Head of caudate nucleus (tissue), 42 donors: ENCODE results near the gene LOXL1.
A peak's percentile ranks its signal among the peaks of the same experiment; 100 is the strongest.

Experiments used
- DNase-seq, 42 donors: peaks; one replicate each; pipeline versions ENCODE4 v3.0.0 to v3.0.0-alpha.2; 2020 to 2021; ENCODE audit warnings: mixed read lengths in 7 of 42
- intact Hi-C: fragments of 100-400 bp; cut with DNase I; formaldehyde crosslinking; loops from one replicate; pipeline ENCODE4 v1.15.0; 2022

The LOXL1 gene, protein sequence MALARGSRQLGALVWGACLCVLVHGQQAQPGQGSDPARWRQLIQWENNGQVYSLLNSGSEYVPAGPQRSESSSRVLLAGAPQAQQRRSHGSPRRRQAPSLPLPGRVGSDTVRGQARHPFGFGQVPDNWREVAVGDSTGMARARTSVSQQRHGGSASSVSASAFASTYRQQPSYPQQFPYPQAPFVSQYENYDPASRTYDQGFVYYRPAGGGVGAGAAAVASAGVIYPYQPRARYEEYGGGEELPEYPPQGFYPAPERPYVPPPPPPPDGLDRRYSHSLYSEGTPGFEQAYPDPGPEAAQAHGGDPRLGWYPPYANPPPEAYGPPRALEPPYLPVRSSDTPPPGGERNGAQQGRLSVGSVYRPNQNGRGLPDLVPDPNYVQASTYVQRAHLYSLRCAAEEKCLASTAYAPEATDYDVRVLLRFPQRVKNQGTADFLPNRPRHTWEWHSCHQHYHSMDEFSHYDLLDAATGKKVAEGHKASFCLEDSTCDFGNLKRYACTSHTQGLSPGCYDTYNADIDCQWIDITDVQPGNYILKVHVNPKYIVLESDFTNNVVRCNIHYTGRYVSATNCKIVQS

DNA sequence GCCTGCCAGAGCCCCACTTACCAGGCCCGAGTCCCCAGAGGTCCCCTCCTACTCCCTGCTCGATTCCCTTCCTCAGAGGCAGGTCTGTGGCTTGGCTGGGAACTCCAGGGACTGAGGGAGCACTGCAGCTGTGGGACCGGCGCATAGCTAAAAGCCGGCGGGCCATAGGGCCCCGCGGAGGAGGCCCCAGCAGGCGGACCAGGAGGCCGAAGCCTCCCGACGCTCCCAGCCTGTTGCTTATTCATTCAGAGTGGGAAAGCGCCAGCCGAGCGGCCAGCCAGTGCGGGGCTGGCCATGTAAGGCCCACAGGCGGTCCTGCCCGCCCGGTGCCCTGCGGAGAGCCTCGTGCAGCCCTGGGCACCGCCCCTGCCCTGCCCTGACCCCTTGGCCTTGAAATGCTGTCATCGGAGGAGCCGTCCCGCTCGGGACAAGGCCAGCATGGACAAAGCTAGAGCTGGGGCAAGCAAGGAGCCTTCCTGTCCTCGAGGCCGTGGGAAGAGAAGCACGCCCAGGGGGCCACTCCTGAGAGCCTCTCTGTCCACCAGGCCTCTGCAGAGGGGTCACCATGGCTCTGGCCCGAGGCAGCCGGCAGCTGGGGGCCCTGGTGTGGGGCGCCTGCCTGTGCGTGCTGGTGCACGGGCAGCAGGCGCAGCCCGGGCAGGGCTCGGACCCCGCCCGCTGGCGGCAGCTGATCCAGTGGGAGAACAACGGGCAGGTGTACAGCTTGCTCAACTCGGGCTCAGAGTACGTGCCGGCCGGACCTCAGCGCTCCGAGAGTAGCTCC lies at the start of gene LOXL1:
TSS of gene LOXL1 (plus strand) at position 244 of the 784 bp plus-strand sequence. CDS start at position 566, 322 bp downstream.
- intact Hi-C loops = no loop called here
- peak in 32 of 42 donors; percentile 24 to 70 (median 44) for DNase-seq

DNA sequence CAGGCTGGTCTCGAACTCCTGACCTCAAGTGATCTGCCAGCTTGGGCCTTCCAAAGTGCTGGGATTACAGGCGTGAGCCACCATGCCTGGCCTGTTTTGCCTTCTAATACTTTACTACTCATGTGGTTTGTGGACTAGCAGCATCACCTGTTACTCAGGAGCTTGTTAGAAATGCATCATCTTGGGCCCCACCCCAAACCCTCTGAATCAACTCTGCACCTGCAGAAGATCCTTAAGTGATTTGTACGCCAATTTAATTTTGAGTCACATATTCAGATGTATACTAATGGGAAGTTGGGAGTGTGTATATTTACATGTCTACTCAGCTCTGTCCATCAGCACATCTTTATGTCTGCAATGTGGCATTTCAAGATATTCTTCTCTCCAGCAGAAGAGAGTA lies 46.8 kb upstream of the LOXL1 start:
- intact Hi-C loops = no loop called here
- no peak for DNase-seq

DNA sequence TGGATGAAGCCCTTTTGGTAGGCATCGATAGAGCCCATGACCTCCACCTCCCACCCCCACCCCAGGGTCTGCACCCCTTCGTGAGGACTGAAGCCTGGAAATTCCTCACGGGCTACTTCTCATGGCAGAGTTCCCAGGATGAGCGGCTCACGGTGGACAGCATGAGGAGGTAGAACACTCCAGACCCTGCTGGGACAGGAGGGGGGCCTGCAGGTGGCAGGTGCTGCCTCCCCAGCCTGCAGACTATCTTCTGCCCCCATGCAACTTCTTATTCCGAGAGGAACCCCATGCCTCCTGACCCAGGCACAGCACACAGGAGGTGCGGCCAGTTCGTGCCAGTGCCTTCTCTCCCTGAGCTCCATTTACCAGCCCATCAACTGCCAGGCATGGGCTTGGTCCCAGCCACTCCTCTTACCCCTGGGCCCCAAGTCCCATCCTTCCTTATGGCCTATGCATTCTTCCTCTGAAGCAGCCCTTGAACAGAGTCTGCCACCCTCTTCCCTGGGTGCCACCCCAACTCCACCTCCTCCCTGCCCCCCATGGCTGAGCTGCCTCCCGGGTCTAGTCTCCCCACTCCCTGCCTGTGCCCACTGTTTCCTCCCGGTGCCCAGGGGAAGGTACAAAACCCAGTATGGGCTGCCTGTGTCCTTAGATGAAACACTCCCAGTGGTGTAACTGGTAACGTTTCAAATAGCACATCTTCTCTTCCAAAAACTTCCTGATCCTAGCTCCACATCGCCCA lies 44.5 kb upstream of the LOXL1 start:
- DNase-seq = peak in 1 of 42 donors; percentile 14
- intact Hi-C loops = no loop called here

DNA sequence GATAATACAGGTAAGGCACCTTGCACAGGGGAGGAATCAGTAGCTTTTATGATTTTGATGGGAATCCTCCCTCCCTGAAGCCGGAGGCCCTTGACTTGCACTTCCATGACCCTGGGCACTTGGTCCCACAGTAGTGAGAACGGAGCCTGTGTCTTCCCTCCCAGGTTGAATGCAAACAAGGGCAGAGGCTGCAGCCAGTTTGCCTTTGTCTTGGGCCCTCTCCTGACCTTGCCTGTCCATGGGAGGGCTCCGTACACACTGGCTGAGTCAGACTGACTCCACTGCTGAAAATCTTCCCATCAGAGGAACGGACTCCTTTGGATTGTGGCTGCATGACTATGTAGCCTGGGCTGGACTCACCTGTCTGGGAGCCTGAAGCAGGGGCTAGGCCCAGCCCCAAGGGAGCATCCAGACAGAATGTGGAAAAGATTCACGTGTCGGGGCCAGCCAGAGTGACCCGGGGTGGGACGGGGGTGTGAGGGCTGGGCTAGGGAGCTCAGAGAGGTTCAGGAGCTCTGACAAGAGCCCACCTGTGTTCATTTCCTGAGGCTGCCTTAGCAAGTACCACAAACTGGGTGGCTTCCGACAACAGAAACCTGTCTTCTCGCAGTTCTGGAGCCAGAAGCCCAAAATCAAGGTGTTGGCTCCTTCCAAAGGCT lies 43.4 kb upstream of the LOXL1 start:
- intact Hi-C loops = no loop called here
- DNase-seq = no peak

DNA sequence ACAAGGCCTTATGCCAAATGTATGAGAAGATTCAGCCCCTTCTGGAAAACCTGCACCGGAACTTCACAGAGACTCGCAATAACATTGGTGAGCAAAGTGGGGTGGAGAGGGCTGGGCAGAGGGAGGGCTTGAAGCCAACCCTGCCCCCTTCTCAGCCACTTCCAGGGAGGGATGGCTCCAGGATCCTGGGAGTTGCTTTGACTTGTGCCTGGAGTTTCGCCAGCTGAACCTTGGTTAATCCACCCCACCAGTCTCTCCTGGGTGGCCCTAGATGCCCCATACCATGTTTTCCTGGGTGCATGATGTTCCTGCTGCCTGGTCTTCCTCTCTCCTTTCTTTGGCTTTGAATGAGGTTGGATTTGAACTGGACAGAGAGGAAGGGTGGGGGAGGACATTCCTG lies 42.1 kb upstream of the LOXL1 start:
- DNase-seq = no peak
- intact Hi-C loops = no loop called here

DNA sequence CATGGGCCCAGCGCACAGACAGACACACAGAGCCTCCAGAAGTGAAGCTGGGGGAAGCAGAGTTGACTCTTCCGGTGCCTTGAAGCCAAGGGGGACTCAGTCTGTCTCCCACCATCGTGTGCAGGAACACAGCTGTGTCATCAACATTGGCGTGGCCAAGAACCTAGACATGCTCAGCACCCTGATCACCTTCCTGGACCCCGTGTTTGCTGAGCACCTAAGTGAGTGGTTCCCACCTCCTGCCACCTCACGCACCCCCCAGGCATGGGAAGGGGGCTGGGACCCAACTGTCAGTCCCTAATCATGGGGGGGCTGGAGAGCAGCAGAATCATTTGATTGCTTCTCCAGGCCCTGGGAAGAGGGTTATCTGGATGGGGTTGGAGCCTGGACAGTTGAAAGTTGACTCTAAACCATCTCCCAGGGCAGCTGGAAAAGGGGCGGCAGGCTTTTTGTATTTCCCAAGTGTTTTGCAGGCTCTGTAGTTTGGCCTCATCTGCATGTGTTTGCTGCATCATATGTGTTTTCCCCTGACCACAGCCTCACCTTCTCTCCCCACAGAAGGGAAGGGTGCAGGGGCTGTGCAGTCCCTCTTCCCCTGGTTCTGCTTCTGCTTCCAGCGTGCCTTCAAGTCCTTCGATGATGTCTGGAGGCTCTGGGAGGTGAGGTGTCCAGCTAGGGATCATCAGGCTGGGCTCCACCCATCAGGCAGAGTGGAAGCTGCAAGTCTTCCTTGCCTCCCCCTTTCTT lies 40.1 kb upstream of the LOXL1 start:
- intact Hi-C loops = no loop called here
- no peak for DNase-seq

DNA sequence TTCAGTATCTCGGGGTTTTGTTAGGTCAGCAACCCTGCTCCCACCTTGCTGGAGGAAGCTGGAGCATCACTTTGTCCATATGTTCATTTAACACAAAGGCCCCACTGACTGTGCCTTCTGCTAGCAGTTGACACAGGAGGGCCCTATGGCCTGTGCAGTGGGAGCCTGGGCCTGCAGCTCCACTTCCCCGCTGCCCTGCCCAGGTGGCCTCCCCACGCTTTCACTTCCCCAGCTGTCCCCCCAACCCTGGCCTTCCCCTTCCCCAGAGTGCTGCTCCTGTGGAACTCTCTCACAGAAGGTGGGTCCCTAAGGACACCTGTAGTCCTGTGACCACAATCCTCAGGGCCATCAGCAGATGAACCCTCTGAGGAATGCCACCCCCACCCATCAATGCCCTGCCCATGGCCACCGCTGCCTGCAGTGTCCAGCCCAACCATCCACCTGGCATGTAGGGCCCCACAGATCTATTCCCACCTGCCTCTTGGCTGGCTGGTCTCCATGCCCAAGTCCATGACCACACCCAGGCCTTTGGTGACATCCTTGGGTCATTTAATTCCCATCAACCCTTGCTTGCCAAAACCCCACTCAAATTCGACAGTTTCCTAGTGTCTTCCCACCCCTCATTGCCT lies 39.4 kb upstream of the LOXL1 start:
- intact Hi-C loops = no loop called here
- DNase-seq = no peak

DNA sequence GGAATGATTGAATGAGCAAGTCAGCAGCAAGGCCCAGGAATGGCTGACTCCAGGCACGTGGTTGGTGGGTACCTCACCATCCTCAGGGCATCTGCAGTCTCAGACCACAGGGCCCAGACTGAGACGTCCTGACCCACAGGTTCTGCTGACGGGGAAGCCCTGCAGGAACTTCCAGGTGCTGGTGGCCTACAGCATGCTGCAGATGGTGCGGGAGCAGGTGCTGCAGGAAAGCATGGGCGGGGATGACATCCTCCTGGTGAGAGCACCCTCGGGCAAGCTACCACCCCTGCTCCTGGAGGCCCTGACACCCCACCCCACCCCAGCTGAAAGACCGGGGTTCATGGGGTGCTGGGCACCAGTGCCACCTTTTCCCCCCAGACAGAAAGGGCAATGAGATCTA lies 38.8 kb upstream of the LOXL1 start:
- intact Hi-C loops = no loop called here
- DNase-seq = no peak

DNA sequence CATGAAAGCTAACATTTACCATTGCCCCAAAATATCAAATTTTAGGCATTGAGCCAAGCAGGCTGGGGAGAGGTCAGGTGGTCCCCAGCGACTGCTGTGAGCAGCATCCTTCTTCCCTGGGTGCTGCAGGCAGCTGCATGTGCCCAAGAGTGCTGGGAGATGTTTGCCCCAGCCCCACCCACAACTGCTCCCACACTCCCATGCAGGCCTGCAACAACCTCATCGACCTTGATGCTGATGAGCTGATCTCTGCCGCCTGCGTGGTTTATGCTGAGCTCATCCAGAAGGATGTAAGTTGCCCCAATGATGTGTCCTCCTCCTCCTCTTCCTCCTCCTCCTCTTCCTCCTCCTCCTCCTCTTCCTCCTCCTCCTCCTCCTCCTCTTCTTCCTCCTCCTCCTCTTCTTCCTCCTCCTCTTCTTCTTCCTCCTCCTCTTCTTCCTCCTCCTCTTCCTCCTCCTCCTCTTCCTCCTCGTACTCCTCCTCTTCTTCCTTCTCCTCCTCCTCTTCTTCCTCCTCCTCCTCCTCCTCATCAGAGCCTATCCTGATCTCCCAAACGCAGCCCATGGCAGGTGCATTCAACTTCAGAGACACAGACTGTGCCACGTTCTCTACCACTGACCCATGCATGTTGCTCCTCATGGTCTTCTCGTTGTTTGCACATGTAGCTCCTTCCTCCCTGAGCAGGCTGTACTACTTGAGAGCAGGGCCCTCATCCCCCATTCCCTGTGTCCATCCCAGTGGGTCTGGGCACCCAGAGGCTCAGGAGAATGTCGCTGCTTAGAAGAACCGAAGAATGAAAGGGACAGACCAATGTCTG lies 37.8 kb upstream of the LOXL1 start:
- intact Hi-C loops = no loop called here
- no peak for DNase-seq

DNA sequence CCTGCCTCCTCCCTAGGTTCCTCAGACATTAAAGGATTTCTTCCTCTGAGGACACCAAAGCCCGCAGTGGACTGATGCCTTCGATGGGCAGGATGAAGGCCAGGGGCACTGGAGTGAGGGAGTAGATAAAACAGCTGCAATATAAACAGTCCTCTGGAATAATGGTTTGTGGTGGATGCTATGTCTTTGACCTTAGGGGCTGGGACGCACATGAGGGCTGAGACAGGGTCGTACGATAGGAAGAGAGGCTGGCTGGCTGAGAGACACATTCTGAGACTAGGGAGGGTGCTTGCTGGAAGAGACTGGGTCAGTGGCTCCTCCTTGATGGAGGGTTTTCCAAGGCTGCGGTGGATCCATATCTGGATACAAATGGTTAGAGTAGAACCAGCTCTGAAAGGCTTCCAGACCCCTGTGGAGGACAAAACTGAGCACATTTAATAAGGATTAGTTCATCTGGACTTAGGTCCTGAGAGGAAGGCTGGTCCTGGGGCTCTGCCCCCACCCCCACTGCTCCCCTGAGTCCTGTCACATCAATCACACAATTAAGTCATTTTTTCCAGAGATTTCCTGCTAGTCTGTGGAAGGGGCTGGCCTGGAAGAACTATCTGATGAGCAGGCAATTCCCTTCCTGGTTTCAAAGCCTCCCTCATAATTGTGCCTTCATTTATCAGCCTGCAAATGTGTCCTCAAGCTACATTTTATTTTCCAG lies 37.1 kb upstream of the LOXL1 start:
- DNase-seq = no peak
- intact Hi-C loops = no loop called here

DNA sequence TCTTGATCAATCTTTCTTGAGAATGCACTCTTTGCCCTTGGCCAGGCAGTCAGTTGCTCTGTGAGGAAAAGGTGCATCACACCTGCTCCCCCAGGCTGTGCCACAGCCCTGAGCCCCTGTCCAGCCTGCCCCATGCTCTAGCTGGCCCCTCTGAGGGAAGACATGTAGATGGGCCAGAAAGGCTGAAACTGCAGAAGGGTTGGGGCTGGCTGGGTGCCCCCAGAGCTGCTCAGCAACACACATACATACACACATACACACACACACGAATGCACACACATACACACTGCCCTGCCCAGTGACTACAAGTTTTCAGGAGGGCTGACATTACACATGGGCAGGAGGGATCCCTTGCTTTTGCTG lies 36.5 kb upstream of the LOXL1 start:
- no peak for DNase-seq
- intact Hi-C loops = no loop called here

DNA sequence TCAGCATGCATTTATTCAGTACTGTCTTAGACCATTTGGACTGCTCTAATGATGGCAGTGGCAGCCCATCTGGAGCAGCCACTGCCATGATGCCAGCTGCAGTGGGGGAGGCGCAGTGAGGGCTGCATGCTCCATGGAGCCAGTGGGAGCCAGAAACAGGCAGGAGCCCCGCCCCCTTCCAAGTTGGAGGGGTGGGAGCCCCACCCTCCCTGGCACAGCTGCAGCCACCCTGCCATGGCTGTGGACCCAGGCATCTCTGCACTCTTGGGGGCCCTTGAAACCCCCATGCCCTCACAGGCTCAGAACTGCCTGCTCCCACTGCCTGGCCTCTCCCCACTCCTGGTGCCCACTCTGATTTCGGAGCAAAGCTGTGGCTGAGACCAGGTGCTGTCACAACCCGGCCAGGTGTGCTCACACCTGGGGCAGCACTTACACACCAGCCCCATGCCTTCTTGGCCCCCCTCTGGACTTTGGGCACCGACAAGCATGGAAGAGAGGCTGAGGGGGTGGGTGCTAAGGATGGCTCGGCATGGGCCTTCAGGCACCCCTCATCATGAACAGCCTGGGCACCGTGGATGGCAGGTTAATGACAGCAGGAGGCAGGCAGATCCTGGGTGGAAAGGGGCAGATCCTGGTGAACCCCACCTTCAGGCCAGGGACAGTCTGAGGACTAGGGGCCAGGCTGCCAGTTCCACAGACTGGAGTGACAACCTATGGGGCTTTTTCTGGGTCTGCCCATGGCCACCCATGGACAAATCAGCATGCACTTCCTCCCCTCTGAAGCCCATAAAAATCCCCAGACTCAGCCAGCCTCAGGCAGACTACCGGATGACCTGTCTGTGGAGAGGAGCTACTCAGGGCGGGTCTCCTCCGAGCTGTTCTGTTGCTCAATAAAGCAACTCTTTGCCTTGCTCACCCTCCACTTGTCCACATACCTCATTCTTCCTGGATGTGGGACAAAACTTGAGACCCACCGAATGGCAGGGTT lies 34.6 kb upstream of the LOXL1 start:
- DNase-seq = no peak
- intact Hi-C loops = no loop called here

DNA sequence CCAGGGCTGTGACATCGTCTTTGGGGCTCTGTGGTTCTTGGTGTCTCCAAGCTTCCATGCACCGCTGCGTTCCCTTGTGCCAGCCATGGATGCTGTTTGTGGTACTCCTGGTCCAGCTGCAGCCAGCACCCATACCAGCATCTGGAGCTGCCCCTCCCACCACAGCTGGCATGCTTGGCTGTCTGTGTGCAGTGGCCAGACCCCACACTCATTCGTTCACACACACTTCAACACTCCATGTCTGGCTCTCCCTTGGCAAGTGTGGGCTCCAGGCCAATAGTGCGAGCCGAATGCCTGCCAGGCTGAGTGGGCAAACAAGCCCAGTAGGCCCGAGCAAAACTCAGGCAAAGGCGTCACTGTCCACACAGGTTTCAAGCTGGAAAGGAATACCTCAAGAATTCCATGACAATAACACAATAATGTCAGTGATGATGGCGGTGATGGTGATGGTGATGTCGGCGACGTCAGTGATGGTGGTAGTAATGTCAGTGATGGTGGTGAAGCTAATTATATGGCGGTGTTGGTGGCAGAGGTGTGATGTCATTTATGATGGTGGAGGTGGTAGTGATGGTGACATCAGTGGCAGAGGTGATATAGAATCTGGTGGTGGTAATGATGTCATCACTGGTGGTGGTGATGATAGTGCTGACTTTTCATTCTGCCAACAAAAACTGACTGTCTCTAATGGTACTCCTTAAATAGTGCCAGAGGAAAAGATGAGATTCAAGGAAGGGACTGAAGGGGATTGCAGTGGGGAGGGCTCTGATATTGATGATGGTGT lies 33.6 kb upstream of the LOXL1 start:
- intact Hi-C loops = no loop called here
- DNase-seq = no peak

DNA sequence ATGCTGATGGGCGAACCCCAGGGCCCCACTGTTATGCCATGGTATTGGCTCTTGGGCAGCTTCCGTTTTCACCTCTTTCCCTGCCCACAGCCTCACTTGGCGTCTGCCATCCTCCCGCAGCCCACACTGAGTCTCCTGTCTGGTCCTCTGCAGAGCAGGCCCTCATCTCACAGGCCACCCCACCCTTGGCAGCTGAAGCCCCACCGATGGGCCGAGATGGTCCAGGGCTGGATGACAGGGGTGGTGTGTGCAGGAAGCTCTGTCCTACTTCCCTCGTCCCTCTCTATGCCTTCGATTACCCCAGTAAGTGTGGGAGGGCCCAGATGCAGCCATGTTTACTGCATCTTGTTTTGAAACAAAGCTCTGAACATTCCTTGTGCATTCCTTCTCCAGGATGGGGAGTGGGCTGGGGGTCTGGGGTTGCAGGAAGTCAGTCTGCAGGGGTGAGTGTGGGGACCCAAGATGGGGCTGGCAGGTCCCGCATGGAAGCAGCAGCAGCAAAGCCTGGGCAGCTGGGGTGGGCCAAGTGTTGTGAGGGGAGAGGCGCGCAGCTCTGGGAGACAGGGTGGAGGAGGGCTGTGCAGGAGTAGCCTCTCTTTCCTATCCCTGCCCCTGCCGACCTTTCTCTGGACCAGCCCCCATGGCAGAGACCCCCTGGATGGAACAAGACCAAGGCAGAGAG lies 32.0 kb upstream of the LOXL1 start:
- no peak for DNase-seq

More for the DNA sequence above, 32.0 kb upstream of the LOXL1 start:
- intact Hi-C loops = no loop called here
